HEK293 (cell line): ENCODE measurements around the gene APOBEC3F.

Experiments
- CTCF ChIA-PET: fragments of 350-600 bp; formaldehyde crosslinking; extraction: SDS; loops from one replicate; lab custom pipeline; 2021; ENCODE audit warnings: antibody characterized with exemption; lab: Yijun Ruan, JAX
- POLR2A ChIA-PET: fragments of 300-600 bp; formaldehyde crosslinking; extraction: SDS; loops from one replicate; lab custom pipeline; 2020; ENCODE audit warnings: antibody characterized with exemption, inconsistent platforms; lab: Yijun Ruan, JAX
- H3K27ac ChIP-seq: fragments of 200-500 bp; sonication (Bioruptor generic); 2 replicates; pipeline ENCODE4 v1.5.1; 2014; ENCODE audit warnings: low read depth, low read length, control low read depth, inconsistent platforms; ENCODE audit errors: extremely low read depth
- H3K36me3 ChIP-seq, 2 experiments: fragments of 200-500 bp in 1 of 2; sonication (Bioruptor generic) in 1 of 2; 1 replicate in 1 of 2; 2 replicates in 1 of 2; pipeline ENCODE4 v1.5.1; 2014 to 2017; ENCODE audit warnings: inconsistent platforms in 2 of 2, low read length in 2 of 2; ENCODE audit not compliant: control insufficient read depth in 2 of 2, insufficient read depth in 1 of 2
- H3K4me1 ChIP-seq: fragments of 200-500 bp; sonication (Bioruptor generic); 2 replicates; pipeline ENCODE4 v1.5.1; 2014; ENCODE audit warnings: mild to moderate bottlenecking, low read length, inconsistent platforms; ENCODE audit not compliant: control insufficient read depth, insufficient read depth
- H3K4me3 ChIP-seq: 2 replicates; pipeline ENCODE4 v1.5.1; 2011; ENCODE audit warnings: low read depth, mild to moderate bottlenecking, control low read depth, low read length, moderate library complexity
- H3K9me3 ChIP-seq: fragments of 200-500 bp; sonication (Bioruptor generic); 2 replicates; pipeline ENCODE4 v1.5.1; 2014; ENCODE audit warnings: low read depth, low read length, inconsistent platforms; ENCODE audit not compliant: control insufficient read depth, insufficient read depth
- FEZF1 ChIP-seq: fragments of 450-650 bp; formaldehyde crosslinking; IDR thresholded peaks from 2 replicates; pipeline ENCODE4 v1.5.1; 2016; ENCODE audit warnings: missing biosample characterization, missing genetic modification characterization
- GLIS1 ChIP-seq: fragments of 450-650 bp; formaldehyde crosslinking; IDR thresholded peaks from 2 replicates; pipeline ENCODE4 v1.5.1; 2016; ENCODE audit warnings: missing biosample characterization, missing genetic modification characterization
- ZIC2 ChIP-seq: fragments of 450-650 bp; formaldehyde crosslinking; IDR thresholded peaks from 2 replicates; pipeline ENCODE4 v1.5.1; 2016; ENCODE audit warnings: missing biosample characterization, missing genetic modification characterization
- ZNF174 ChIP-seq: fragments of 450-650 bp; formaldehyde crosslinking; IDR thresholded peaks from 2 replicates; pipeline ENCODE4 v1.5.0; 2017; ENCODE audit warnings: missing biosample characterization, mild to moderate bottlenecking, missing genetic modification characterization
- ZNF214 ChIP-seq: fragments of 450-650 bp; formaldehyde crosslinking; IDR thresholded peaks from 2 replicates; pipeline ENCODE4 v1.5.1; 2017; ENCODE audit warnings: missing biosample characterization, mild to moderate bottlenecking, missing genetic modification characterization, borderline replicate concordance
- ZNF639 ChIP-seq: fragments of 450-650 bp; formaldehyde crosslinking; IDR thresholded peaks from 2 replicates; pipeline ENCODE4 v1.5.1; 2016; ENCODE audit warnings: missing biosample characterization, missing genetic modification characterization
- TF ChIP-seq, protein P1 (sequence below): fragments of 450-650 bp; formaldehyde crosslinking; IDR thresholded peaks from 2 replicates; pipeline ENCODE4 v1.5.1; 2016; ENCODE audit warnings: missing biosample characterization, missing genetic modification characterization
- TF ChIP-seq, protein P2 (sequence below): fragments of 450-650 bp; formaldehyde crosslinking; IDR thresholded peaks from 2 replicates; pipeline ENCODE4 v1.5.1; 2016; ENCODE audit warnings: missing biosample characterization, missing genetic modification characterization
- TF ChIP-seq, protein P3 (sequence below): fragments of 450-650 bp; formaldehyde crosslinking; IDR thresholded peaks from 2 replicates; pipeline ENCODE4 v1.5.1; 2016; ENCODE audit warnings: missing biosample characterization, missing genetic modification characterization

Gene APOBEC3F

GRCh38 chr22:39101226-39101625 is 60.6 kb downstream of the APOBEC3F start (continued):
- TF ChIP-seq, protein P1, sequence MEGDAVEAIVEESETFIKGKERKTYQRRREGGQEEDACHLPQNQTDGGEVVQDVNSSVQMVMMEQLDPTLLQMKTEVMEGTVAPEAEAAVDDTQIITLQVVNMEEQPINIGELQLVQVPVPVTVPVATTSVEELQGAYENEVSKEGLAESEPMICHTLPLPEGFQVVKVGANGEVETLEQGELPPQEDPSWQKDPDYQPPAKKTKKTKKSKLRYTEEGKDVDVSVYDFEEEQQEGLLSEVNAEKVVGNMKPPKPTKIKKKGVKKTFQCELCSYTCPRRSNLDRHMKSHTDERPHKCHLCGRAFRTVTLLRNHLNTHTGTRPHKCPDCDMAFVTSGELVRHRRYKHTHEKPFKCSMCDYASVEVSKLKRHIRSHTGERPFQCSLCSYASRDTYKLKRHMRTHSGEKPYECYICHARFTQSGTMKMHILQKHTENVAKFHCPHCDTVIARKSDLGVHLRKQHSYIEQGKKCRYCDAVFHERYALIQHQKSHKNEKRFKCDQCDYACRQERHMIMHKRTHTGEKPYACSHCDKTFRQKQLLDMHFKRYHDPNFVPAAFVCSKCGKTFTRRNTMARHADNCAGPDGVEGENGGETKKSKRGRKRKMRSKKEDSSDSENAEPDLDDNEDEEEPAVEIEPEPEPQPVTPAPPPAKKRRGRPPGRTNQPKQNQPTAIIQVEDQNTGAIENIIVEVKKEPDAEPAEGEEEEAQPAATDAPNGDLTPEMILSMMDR (tag by site-specific recombination), result no peak

DNA sequence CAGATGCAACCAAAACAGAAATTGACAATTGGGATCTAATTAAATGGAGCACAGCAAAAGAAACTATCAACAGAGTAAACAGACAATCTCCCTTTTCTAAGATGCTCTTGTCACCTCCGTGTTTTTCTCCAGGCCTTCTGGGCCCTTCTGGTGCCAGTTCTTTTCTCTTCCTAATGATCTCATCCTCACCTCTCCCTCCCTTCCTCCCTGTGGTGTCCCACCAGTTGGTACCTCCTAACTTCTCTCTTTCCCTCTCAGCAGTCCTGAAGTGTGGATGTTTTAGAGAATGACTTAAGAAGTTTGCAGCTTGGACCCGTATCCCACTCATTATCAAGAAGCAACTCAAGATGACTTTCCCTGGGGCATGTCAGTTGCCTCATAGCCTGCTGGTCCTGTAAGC is 62.8 kb downstream of the APOBEC3F start:
- Histone ChIP-seq H3K4me1 (no peaks in the 10 kb centered on the region), H3K4me3 (no peak overlapping the region), H3K9me3 (no peaks in the 10 kb centered on the region), H3K27ac (no peak overlapping the region), H3K36me3 (no peaks in the 10 kb centered on the region)
- ChIA-PET CTCF (interaction anchor here (0.7 kb wide), 1 partner anchor 23 kb away, joined by 5 read pairs; no protein-coding TSS in a partner anchor), POLR2A (no interaction called here)
- no peak for TF ChIP-seq GLIS1 (tag by site-specific recombination)
- TF ChIP-seq ZIC2 (tag by site-specific recombination), result peak; percentile 76
- TF ChIP-seq FEZF1 (tag by site-specific recombination), result no peak
- TF ChIP-seq ZNF214 (tag by site-specific recombination), result no peak
- TF ChIP-seq ZNF174 (tag by site-specific recombination), result no peak
- TF ChIP-seq ZNF639 (tag by site-specific recombination), result no peak
- TF ChIP-seq, protein P2, sequence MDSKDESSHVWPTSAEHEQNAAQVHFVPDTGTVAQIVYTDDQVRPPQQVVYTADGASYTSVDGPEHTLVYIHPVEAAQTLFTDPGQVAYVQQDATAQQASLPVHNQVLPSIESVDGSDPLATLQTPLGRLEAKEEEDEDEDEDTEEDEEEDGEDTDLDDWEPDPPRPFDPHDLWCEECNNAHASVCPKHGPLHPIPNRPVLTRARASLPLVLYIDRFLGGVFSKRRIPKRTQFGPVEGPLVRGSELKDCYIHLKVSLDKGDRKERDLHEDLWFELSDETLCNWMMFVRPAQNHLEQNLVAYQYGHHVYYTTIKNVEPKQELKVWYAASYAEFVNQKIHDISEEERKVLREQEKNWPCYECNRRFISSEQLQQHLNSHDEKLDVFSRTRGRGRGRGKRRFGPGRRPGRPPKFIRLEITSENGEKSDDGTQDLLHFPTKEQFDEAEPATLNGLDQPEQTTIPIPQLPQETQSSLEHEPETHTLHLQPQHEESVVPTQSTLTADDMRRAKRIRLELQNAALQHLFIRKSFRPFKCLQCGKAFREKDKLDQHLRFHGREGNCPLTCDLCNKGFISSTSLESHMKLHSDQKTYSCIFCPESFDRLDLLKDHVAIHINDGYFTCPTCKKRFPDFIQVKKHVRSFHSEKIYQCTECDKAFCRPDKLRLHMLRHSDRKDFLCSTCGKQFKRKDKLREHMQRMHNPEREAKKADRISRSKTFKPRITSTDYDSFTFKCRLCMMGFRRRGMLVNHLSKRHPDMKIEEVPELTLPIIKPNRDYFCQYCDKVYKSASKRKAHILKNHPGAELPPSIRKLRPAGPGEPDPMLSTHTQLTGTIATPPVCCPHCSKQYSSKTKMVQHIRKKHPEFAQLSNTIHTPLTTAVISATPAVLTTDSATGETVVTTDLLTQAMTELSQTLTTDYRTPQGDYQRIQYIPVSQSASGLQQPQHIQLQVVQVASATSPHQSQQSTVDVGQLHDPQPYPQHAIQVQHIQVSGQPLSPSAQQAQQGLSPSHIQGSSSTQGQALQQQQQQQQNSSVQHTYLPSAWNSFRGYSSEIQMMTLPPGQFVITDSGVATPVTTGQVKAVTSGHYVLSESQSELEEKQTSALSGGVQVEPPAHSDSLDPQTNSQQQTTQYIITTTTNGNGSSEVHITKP (tag by site-specific recombination), result peak; percentile 97
- TF ChIP-seq, protein P3, sequence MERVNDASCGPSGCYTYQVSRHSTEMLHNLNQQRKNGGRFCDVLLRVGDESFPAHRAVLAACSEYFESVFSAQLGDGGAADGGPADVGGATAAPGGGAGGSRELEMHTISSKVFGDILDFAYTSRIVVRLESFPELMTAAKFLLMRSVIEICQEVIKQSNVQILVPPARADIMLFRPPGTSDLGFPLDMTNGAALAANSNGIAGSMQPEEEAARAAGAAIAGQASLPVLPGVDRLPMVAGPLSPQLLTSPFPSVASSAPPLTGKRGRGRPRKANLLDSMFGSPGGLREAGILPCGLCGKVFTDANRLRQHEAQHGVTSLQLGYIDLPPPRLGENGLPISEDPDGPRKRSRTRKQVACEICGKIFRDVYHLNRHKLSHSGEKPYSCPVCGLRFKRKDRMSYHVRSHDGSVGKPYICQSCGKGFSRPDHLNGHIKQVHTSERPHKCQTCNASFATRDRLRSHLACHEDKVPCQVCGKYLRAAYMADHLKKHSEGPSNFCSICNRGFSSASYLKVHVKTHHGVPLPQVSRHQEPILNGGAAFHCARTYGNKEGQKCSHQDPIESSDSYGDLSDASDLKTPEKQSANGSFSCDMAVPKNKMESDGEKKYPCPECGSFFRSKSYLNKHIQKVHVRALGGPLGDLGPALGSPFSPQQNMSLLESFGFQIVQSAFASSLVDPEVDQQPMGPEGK, result no peak
